KOPT-K1 (cell line): Measurements from ENCODE around the gene RTCA.
A peak's percentile ranks its signal among the peaks of the same experiment; 100 is the strongest.
"Not testable (repeated sequence)": the region's sequence is repeated elsewhere in the genome, so short reads cannot be mapped to it uniquely, and the experiment has no call there.

Experiments
- H3K27ac ChIP-seq: fragments of 200-600 bp; sonication (generic); 2 replicates; pipeline ENCODE4 v1.5.1; 2016; ENCODE audit warnings: antibody characterized with exemption, mild to moderate bottlenecking, low read depth, low read length; ENCODE audit not compliant: poor library complexity, severe bottlenecking
- H3K36me3 ChIP-seq: fragments of 200-600 bp; sonication (generic); 2 replicates; pipeline ENCODE4 v1.5.1; 2017; ENCODE audit warnings: antibody characterized with exemption, mild to moderate bottlenecking, low read length, moderate library complexity; ENCODE audit not compliant: insufficient read depth
- H3K9me3 ChIP-seq: fragments of 200-600 bp; sonication (generic); 2 replicates; pipeline ENCODE4 v1.5.1; 2017; ENCODE audit warnings: antibody characterized with exemption, low read length, mild to moderate bottlenecking; ENCODE audit not compliant: insufficient read depth, poor library complexity, severe bottlenecking

Gene RTCA

GRCh38 chr1:100265931-100266740 lies at the start of gene RTCA:
TSS of gene RTCA (plus strand) at chr1:100266216. CDS start at chr1:100266376, 160 bp downstream.
- peaks cover 38% of the 10 kb centered on the region for H3K36me3 ChIP-seq
- peak within 1 kb of the TSS; percentile 92 for H3K27ac ChIP-seq
- no peaks in the 10 kb centered on the region for H3K9me3 ChIP-seq

GRCh38 chr1:100217834-100218233 lies 48.2 kb upstream of the RTCA start:
- peaks cover 54% of the 10 kb centered on the region for H3K36me3 ChIP-seq
- H3K27ac ChIP-seq = no peak overlapping the region

GRCh38 chr1:100219457-100219856 lies 46.6 kb upstream of the RTCA start:
- no peaks in the 10 kb centered on the region for H3K9me3 ChIP-seq
- peaks cover 38% of the 10 kb centered on the region for H3K36me3 ChIP-seq
- H3K27ac ChIP-seq = no peak overlapping the region

More at GRCh38 chr1:100217834-100218233, 48.2 kb upstream of the RTCA start:
- H3K9me3 ChIP-seq = no peaks in the 10 kb centered on the region

- Histone ChIP-seq H3K9me3 (no peaks in the 10 kb centered on the region), H3K36me3 (peaks cover 33% of the 10 kb centered on the region), H3K27ac (no peak overlapping the region)
Observed at GRCh38 chr1:100219883-100220282, 46.1 kb upstream of the RTCA start.

GRCh38 chr1:100222428-100222827 lies 43.6 kb upstream of the RTCA start:
- peaks cover 16% of the 10 kb centered on the region for H3K36me3 ChIP-seq
- no peak overlapping the region for H3K27ac ChIP-seq
- H3K9me3 ChIP-seq = no peaks in the 10 kb centered on the region

- Histone ChIP-seq H3K9me3 (no peaks in the 10 kb centered on the region), H3K27ac (no peak overlapping the region), H3K36me3 (peaks cover 71% of the 10 kb centered on the region)
Observed at GRCh38 chr1:100229681-100230443, 36.2 kb upstream of the RTCA start.

- peaks cover 75% of the 10 kb centered on the region for H3K36me3 ChIP-seq
- no peak overlapping the region for H3K27ac ChIP-seq
- H3K9me3 ChIP-seq = no peaks in the 10 kb centered on the region
Observed at GRCh38 chr1:100230765-100231164, 35.3 kb upstream of the RTCA start.

- Histone ChIP-seq H3K36me3 (peaks cover 78% of the 10 kb centered on the region), H3K27ac (no peak overlapping the region), H3K9me3 (no peaks in the 10 kb centered on the region)
Observed at GRCh38 chr1:100231721-100232120, 34.3 kb upstream of the RTCA start.

GRCh38 chr1:100232156-100232555 lies 33.9 kb upstream of the RTCA start:
- peaks cover 82% of the 10 kb centered on the region for H3K36me3 ChIP-seq
- no peaks in the 10 kb centered on the region for H3K9me3 ChIP-seq
- H3K27ac ChIP-seq = no peak overlapping the region

- H3K9me3 ChIP-seq, H3K27ac ChIP-seq: not testable (repeated sequence)
- H3K36me3 ChIP-seq = peaks cover 87% of the 10 kb centered on the region
Observed at GRCh38 chr1:100233566-100233965, 32.5 kb upstream of the RTCA start.

- H3K36me3 ChIP-seq = peaks cover 89% of the 10 kb centered on the region
- H3K27ac ChIP-seq = no peak overlapping the region
- no peaks in the 10 kb centered on the region for H3K9me3 ChIP-seq
Observed at GRCh38 chr1:100234432-100234831, 31.6 kb upstream of the RTCA start.

GRCh38 chr1:100237091-100237490 lies 28.9 kb upstream of the RTCA start:
- H3K9me3 ChIP-seq = no peaks in the 10 kb centered on the region
- no peak overlapping the region for H3K27ac ChIP-seq
- H3K36me3 ChIP-seq = peaks cover 75% of the 10 kb centered on the region

GRCh38 chr1:100239961-100240360 lies 26.1 kb upstream of the RTCA start:
- Histone ChIP-seq H3K36me3 (peaks cover 46% of the 10 kb centered on the region), H3K9me3 (no peaks in the 10 kb centered on the region), H3K27ac (no peak overlapping the region)

GRCh38 chr1:100240631-100241030 lies 25.4 kb upstream of the RTCA start:
- Histone ChIP-seq H3K27ac (no peak overlapping the region), H3K36me3 (peaks cover 42% of the 10 kb centered on the region)

GRCh38 chr1:100246738-100247137 lies 19.3 kb upstream of the RTCA start:
- no peaks in the 10 kb centered on the region for H3K9me3 ChIP-seq
- no peaks in the 10 kb centered on the region for H3K36me3 ChIP-seq
- no peak overlapping the region for H3K27ac ChIP-seq

More at GRCh38 chr1:100240631-100241030, 25.4 kb upstream of the RTCA start:
- H3K9me3 ChIP-seq = no peaks in the 10 kb centered on the region
